PC-3 (cell line): ENCODE data around the gene COA1. TPM values are rescaled to one million over a fixed set of nuclear protein-coding genes. Genes with fewer than 3 reads are reported as not detected.

ENCODE experiments used
- ATAC-seq: fragments of 200-7000 bp; cut with Tn5 transposase; 2 replicates; pipeline ENCODE4 v1.9.1; 2020; ENCODE audit warnings: mild to moderate bottlenecking, moderate library complexity
- BruUV-seq: library from RNA; stranded (reverse); fragments of 400-500 nt; replicated peaks from 2 replicates; lab custom pipeline; 2021; lab: Mats Ljungman, UMichigan
- CTCF ChIA-PET: fragments of 300-600 bp; sonication (Branson Sonifier 250); formaldehyde crosslinking; loops from one replicate; lab custom pipeline; 2022; ENCODE audit warnings: antibody characterized with exemption; lab: Charles Lee
- POLR2A ChIA-PET: fragments of 300-600 bp; sonication (Branson Sonifier 250); formaldehyde crosslinking; loops from one replicate; lab custom pipeline; 2022; ENCODE audit warnings: antibody characterized with exemption; ENCODE audit not compliant: unreplicated experiment; lab: Charles Lee
- DNase-seq: peaks from one replicate; pipeline ENCODE4 v3.0.0-alpha.2; 2015
- H2AFZ ChIP-seq: fragments of 300-600 bp; sonication (generic); 2 replicates; pipeline ENCODE4 v1.6.0; 2016; ENCODE audit warnings: antibody characterized with exemption, low read length
- H3F3A ChIP-seq: fragments of 300-600 bp; sonication (generic); one replicate; pipeline ENCODE4 v1.6.0; 2017; ENCODE audit warnings: antibody characterized with exemption, low read length, control low read depth, mild to moderate bottlenecking; ENCODE audit not compliant: unreplicated experiment
- H3K27ac ChIP-seq: fragments of 300-600 bp; sonication (generic); 2 replicates; pipeline ENCODE4 v1.5.1; 2016; ENCODE audit warnings: mild to moderate bottlenecking, low read length
- H3K27me3 ChIP-seq: fragments of 300-600 bp; sonication (generic); 2 replicates; pipeline ENCODE4 v1.6.1; 2016; ENCODE audit warnings: low read length, mixed read lengths
- H3K36me3 ChIP-seq: fragments of 300-600 bp; sonication (generic); 2 replicates; pipeline ENCODE4 v1.6.1; 2016; ENCODE audit warnings: low read depth, mixed run types, low read length, mixed read lengths
- H3K4me1 ChIP-seq: fragments of 300-600 bp; sonication (generic); 2 replicates; pipeline ENCODE4 v1.5.1; 2016; ENCODE audit warnings: low read length; ENCODE audit not compliant: insufficient read depth
- H3K4me2 ChIP-seq: fragments of 300-600 bp; sonication (generic); 2 replicates; pipeline ENCODE4 v1.6.0; 2016; ENCODE audit warnings: low read length
- H3K4me3 ChIP-seq: fragments of 300-600 bp; sonication (generic); 2 replicates; pipeline ENCODE4 v1.5.1; 2016; ENCODE audit warnings: mild to moderate bottlenecking, low read length, mixed read lengths
- H3K79me2 ChIP-seq: fragments of 300-600 bp; sonication (generic); 2 replicates; pipeline ENCODE4 v1.6.1; 2017; ENCODE audit warnings: low read length, mixed read lengths
- H3K9ac ChIP-seq: fragments of 300-600 bp; sonication (generic); 2 replicates; pipeline ENCODE4 v1.6.0; 2016; ENCODE audit warnings: mild to moderate bottlenecking, low read length
- H3K9me2 ChIP-seq: fragments of 300-600 bp; sonication (generic); replicated peaks from 2 replicates; pipeline ENCODE4 v1.6.1; 2016; ENCODE audit warnings: mixed run types, low read length, mixed read lengths
- H3K9me3 ChIP-seq: fragments of 300-600 bp; sonication (generic); 2 replicates; pipeline ENCODE4 v1.6.1; 2016; ENCODE audit warnings: low read length, mixed read lengths
- H4K20me1 ChIP-seq: fragments of 300-600 bp; sonication (generic); 2 replicates; pipeline ENCODE4 v1.6.1; 2016; ENCODE audit warnings: low read length, mixed read lengths
- CTCF ChIP-seq: fragments of 300-600 bp; sonication (generic); conservative IDR thresholded peaks from 2 replicates; pipeline ENCODE4 v1.5.1; 2017; ENCODE audit warnings: antibody characterized with exemption, low read depth, mild to moderate bottlenecking, low read length
- EZH2 ChIP-seq: fragments of 300-600 bp; sonication (generic); IDR thresholded peaks from one replicate; pipeline ENCODE4 v1.6.1; 2017; ENCODE audit warnings: antibody characterized with exemption, mild to moderate bottlenecking, low read length; ENCODE audit not compliant: unreplicated experiment
- EZH2phosphoT487 ChIP-seq: fragments of 300-600 bp; sonication (generic); IDR thresholded peaks from 2 replicates; pipeline ENCODE4 v1.6.1; 2018; ENCODE audit warnings: mild to moderate bottlenecking, antibody characterized with exemption, low read length, borderline replicate concordance
- intact Hi-C: fragments of 100-400 bp; cut with micrococcal nuclease; formaldehyde crosslinking; loops from 2 replicates; pipeline ENCODE4 v1.9.0; 2023
- total RNA-seq: library from RNA; depleted of rRNA; stranded (reverse); fragments of >200 nt; gene quantifications from 2 replicates; pipeline ENCODE4 v1.2.3, GENCODE V29; 2014

COA1 gene
- total RNA-seq, 1 experiment from 2014 or later: 82.0 TPM

DNA sequence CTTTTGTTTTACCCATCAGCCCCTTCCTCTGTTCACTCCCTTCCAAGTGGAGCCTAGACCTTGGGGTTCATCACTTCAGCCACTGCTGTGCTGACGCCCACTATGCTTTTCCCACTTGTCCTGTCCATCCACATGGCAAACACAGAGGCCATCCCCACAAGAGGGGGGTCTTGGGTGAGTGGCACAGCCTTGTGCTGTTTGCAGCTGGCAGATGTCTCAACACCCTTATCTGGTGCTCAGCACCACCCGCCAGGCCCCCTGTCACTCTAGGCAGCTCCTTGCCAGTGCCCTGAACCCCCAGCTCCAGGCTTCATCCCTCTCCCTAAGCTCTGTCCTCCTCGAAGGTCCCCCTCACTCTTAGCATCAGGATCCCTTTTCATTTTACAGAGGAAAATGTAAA, 42.2 kb upstream of the COA1 start:
- no peaks in the 10 kb centered on the region for H3K4me1 ChIP-seq
- H3F3A ChIP-seq: no peaks in the 10 kb centered on the region
- TF ChIP-seq CTCF: no peak
- no peak for TF ChIP-seq EZH2
- no peak for TF ChIP-seq EZH2phosphoT487
- H3K36me3 ChIP-seq: 0 out of 2 replicates have a peak, but pooled peaks cover 4% of the 10 kb centered on the region
- no peaks in the 10 kb centered on the region for H3K9me3 ChIP-seq
- no peaks in the 10 kb centered on the region for H3K79me2 ChIP-seq
- H3K4me3 ChIP-seq: no peak overlapping the region
- H2AFZ ChIP-seq: no peak overlapping the region
- CTCF ChIA-PET: no interaction called here
- ATAC-seq: no peak
- intact Hi-C loops: no loop called here
- POLR2A ChIA-PET: no interaction called here
- H3K9me2 ChIP-seq: no peaks in the 10 kb centered on the region
- no peak overlapping the region for H3K9ac ChIP-seq
- no peak overlapping the region for H3K4me2 ChIP-seq
- BruUV-seq: no TSS peak
- no peaks in the 10 kb centered on the region for H4K20me1 ChIP-seq
- H3K27ac ChIP-seq: no peak overlapping the region
- no peaks in the 10 kb centered on the region for H3K27me3 ChIP-seq
- DNase-seq: no peak

DNA sequence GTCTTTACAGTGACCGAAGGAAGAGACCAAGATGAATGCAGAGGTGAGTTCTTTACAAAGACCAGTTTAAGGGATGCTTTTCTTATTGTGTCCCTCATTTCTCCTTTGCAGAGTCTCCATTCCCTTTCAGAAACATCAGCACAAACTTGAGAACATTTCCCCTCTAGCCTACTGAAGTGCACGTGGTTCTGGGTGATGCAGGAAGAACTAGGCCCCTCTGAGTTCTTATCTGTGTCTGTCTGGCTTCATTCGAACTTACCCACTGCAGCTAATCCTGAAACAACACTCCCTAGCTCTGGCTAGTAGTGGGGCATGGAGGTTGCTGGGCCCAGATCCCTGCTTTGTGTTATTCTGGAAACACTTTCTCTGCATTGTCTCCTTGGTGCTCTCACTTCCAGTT, 41.8 kb upstream of the COA1 start:
- H4K20me1 ChIP-seq: no peaks in the 10 kb centered on the region
- H3K4me3 ChIP-seq: no peak overlapping the region
- 0 out of 2 replicates have a peak, but pooled peaks cover 4% of the 10 kb centered on the region for H3K36me3 ChIP-seq
- H2AFZ ChIP-seq: no peak overlapping the region
- no peak for ATAC-seq
- no peak overlapping the region for H3K27ac ChIP-seq
- H3K9ac ChIP-seq: no peak overlapping the region
- intact Hi-C loops: no loop called here
- TF ChIP-seq EZH2phosphoT487: no peak
- TF ChIP-seq CTCF: no peak
- TF ChIP-seq EZH2: no peak
- no peaks in the 10 kb centered on the region for H3K9me2 ChIP-seq
- H3K4me2 ChIP-seq: no peak overlapping the region
- no peaks in the 10 kb centered on the region for H3K27me3 ChIP-seq
- BruUV-seq: no TSS peak
- H3K9me3 ChIP-seq: no peaks in the 10 kb centered on the region
- H3K4me1 ChIP-seq: no peaks in the 10 kb centered on the region
- no peaks in the 10 kb centered on the region for H3F3A ChIP-seq
- POLR2A ChIA-PET: no interaction called here
- CTCF ChIA-PET: no interaction called here
- DNase-seq: no peak
- no peaks in the 10 kb centered on the region for H3K79me2 ChIP-seq

- H3K79me2 ChIP-seq: no peaks in the 10 kb centered on the region
- H3K4me3 ChIP-seq: no peak overlapping the region
- peaks cover 8% of the 10 kb centered on the region for H3K4me1 ChIP-seq
- H3K27ac ChIP-seq: no peak overlapping the region
- 0 out of 2 replicates have a peak, but pooled peaks cover 4% of the 10 kb centered on the region for H3K36me3 ChIP-seq
- CTCF ChIA-PET: no interaction called here
- ATAC-seq (no peak), DNase-seq (no peak)
- no peak overlapping the region for H3K4me2 ChIP-seq
- intact Hi-C loops: no loop called here
- no peaks in the 10 kb centered on the region for H3F3A ChIP-seq
- H3K9me2 ChIP-seq: no peaks in the 10 kb centered on the region
- no peaks in the 10 kb centered on the region for H4K20me1 ChIP-seq
- TF ChIP-seq CTCF: no peak
- no peak for TF ChIP-seq EZH2phosphoT487
- TF ChIP-seq EZH2: no peak
- no peak overlapping the region for H2AFZ ChIP-seq
- H3K27me3 ChIP-seq: no peaks in the 10 kb centered on the region
- BruUV-seq: no TSS peak
- no peak overlapping the region for H3K9ac ChIP-seq
- POLR2A ChIA-PET: no interaction called here
- no peaks in the 10 kb centered on the region for H3K9me3 ChIP-seq
Observed at GRCh38 chr7:43769791-43770465, 40.6 kb upstream of the COA1 start.
